ENCODE measurements around the gene CXCR4.

The CXCR4 gene

GRCh38 chr2:136117909-136118818 lies at the start of gene CXCR4:
CXCR4 (minus strand) TSS chr2:136118149; CDS start chr2:136118060, 89 bp downstream.
- Histone ChIP-seq H3K4me1 (ENCODE audit: insufficient read depth, low read length) (peaks cover 10% of the 10 kb centered on the region; the same call in 1 of the 2 replicates), H3K9me3 (ENCODE audit: insufficient read depth, low read depth, low read length) (no peaks in the 10 kb centered on the region), H3K36me3 (ENCODE audit: insufficient read depth, low read depth, low read length) (peaks cover 9% of the 10 kb centered on the region; the same call in 1 of the 2 replicates), H3K27ac (ENCODE audit: low read length) (no peak within 1 kb of the TSS), H3K9ac (ENCODE audit: low read depth, low read length) (peak within 1 kb of the TSS; percentile 49; the same call in 1 of the 2 replicates), H3K4me3 (ENCODE audit: low read length) (peak within 1 kb of the TSS; percentile 79), H3K27me3 (ENCODE audit: insufficient read depth, low read length) (peaks cover 74% of the 10 kb centered on the region)

GRCh38 chr2:136164280-136164776 lies 46.4 kb upstream of the CXCR4 start:
- Histone ChIP-seq H3K36me3 (ENCODE audit: insufficient read depth, low read depth, low read length) (no peaks in the 10 kb centered on the region), H3K4me1 (ENCODE audit: insufficient read depth, low read length) (no peaks in the 10 kb centered on the region), H3K9me3 (ENCODE audit: insufficient read depth, low read depth, low read length) (no peaks in the 10 kb centered on the region), H3K4me3 (ENCODE audit: low read length) (no peak overlapping the region), H3K27ac (ENCODE audit: low read length) (no peak overlapping the region), H3K9ac (ENCODE audit: low read depth, low read length) (no peak overlapping the region), H3K27me3 (ENCODE audit: insufficient read depth, low read length) (no peaks in the 10 kb centered on the region)

GRCh38 chr2:136162438-136162837 lies 44.5 kb upstream of the CXCR4 start:
- H3K27ac ChIP-seq (ENCODE audit: low read length) = no peak overlapping the region
- H3K9ac ChIP-seq (ENCODE audit: low read depth, low read length) = no peak overlapping the region
- no peak overlapping the region for H3K4me3 ChIP-seq (ENCODE audit: low read length)
- H3K9me3 ChIP-seq (ENCODE audit: insufficient read depth, low read depth, low read length) = no peaks in the 10 kb centered on the region
- no peaks in the 10 kb centered on the region for H3K4me1 ChIP-seq (ENCODE audit: insufficient read depth, low read length)
- no peaks in the 10 kb centered on the region for H3K27me3 ChIP-seq (ENCODE audit: insufficient read depth, low read length)
- no peaks in the 10 kb centered on the region for H3K36me3 ChIP-seq (ENCODE audit: insufficient read depth, low read depth, low read length)

- H3K9me3 ChIP-seq (ENCODE audit: insufficient read depth, low read depth, low read length) = no peaks in the 10 kb centered on the region
- H3K27me3 ChIP-seq (ENCODE audit: insufficient read depth, low read length) = no peaks in the 10 kb centered on the region
Observed at GRCh38 chr2:136156411-136156810, 38.5 kb upstream of the CXCR4 start.

GRCh38 chr2:136154384-136154783 lies 36.4 kb upstream of the CXCR4 start:
- H3K27me3 ChIP-seq (ENCODE audit: insufficient read depth, low read length) = no peaks in the 10 kb centered on the region
- H3K27ac ChIP-seq (ENCODE audit: low read length) = no peak overlapping the region
- no peak overlapping the region for H3K9ac ChIP-seq (ENCODE audit: low read depth, low read length)
- H3K9me3 ChIP-seq (ENCODE audit: insufficient read depth, low read depth, low read length) = no peaks in the 10 kb centered on the region
- no peaks in the 10 kb centered on the region for H3K36me3 ChIP-seq (ENCODE audit: insufficient read depth, low read depth, low read length)
- no peaks in the 10 kb centered on the region for H3K4me1 ChIP-seq (ENCODE audit: insufficient read depth, low read length)
- no peak overlapping the region for H3K4me3 ChIP-seq (ENCODE audit: low read length)

More at GRCh38 chr2:136156411-136156810, 38.5 kb upstream of the CXCR4 start:
- Histone ChIP-seq H3K27ac (ENCODE audit: low read length) (no peak overlapping the region), H3K4me1 (ENCODE audit: insufficient read depth, low read length) (no peaks in the 10 kb centered on the region), H3K4me3 (ENCODE audit: low read length) (no peak overlapping the region), H3K9ac (ENCODE audit: low read depth, low read length) (no peak overlapping the region), H3K36me3 (ENCODE audit: insufficient read depth, low read depth, low read length) (no peaks in the 10 kb centered on the region)

GRCh38 chr2:136151021-136151971 lies 33.3 kb upstream of the CXCR4 start:
- Histone ChIP-seq H3K4me3 (ENCODE audit: low read length) (no peak overlapping the region), H3K36me3 (ENCODE audit: insufficient read depth, low read depth, low read length) (no peaks in the 10 kb centered on the region), H3K9ac (ENCODE audit: low read depth, low read length) (no peak overlapping the region), H3K9me3 (ENCODE audit: insufficient read depth, low read depth, low read length) (no peaks in the 10 kb centered on the region), H3K27ac (ENCODE audit: low read length) (no peak overlapping the region), H3K27me3 (ENCODE audit: insufficient read depth, low read length) (no peaks in the 10 kb centered on the region), H3K4me1 (ENCODE audit: insufficient read depth, low read length) (no peaks in the 10 kb centered on the region)

GRCh38 chr2:136149011-136149410 lies 31.1 kb upstream of the CXCR4 start:
- Histone ChIP-seq H3K4me3 (ENCODE audit: low read length) (no peak overlapping the region), H3K36me3 (ENCODE audit: insufficient read depth, low read depth, low read length) (no peaks in the 10 kb centered on the region), H3K27me3 (ENCODE audit: insufficient read depth, low read length) (no peaks in the 10 kb centered on the region), H3K4me1 (ENCODE audit: insufficient read depth, low read length) (no peaks in the 10 kb centered on the region), H3K9ac (ENCODE audit: low read depth, low read length) (no peak overlapping the region), H3K9me3 (ENCODE audit: insufficient read depth, low read depth, low read length) (no peaks in the 10 kb centered on the region), H3K27ac (ENCODE audit: low read length) (no peak overlapping the region)

GRCh38 chr2:136146564-136146963 lies 28.6 kb upstream of the CXCR4 start:
- Histone ChIP-seq H3K27me3 (ENCODE audit: insufficient read depth, low read length) (no peaks in the 10 kb centered on the region), H3K9me3 (ENCODE audit: insufficient read depth, low read depth, low read length) (no peaks in the 10 kb centered on the region), H3K4me1 (ENCODE audit: insufficient read depth, low read length) (peaks cover 7% of the 10 kb centered on the region; the same call in 1 of the 2 replicates), H3K9ac (ENCODE audit: low read depth, low read length) (no peak overlapping the region), H3K36me3 (ENCODE audit: insufficient read depth, low read depth, low read length) (no peaks in the 10 kb centered on the region), H3K4me3 (ENCODE audit: low read length) (no peak overlapping the region), H3K27ac (ENCODE audit: low read length) (no peak overlapping the region)

GRCh38 chr2:136143603-136144451 lies 25.9 kb upstream of the CXCR4 start:
- H3K27ac ChIP-seq (ENCODE audit: low read length) = no peak overlapping the region
- H3K4me3 ChIP-seq (ENCODE audit: low read length) = no peak overlapping the region
- peaks cover 10% of the 10 kb centered on the region; the same call in 1 of the 2 replicates for H3K4me1 ChIP-seq (ENCODE audit: insufficient read depth, low read length)
- no peaks in the 10 kb centered on the region for H3K27me3 ChIP-seq (ENCODE audit: insufficient read depth, low read length)
- H3K9me3 ChIP-seq (ENCODE audit: insufficient read depth, low read depth, low read length) = no peaks in the 10 kb centered on the region
- no peaks in the 10 kb centered on the region for H3K36me3 ChIP-seq (ENCODE audit: insufficient read depth, low read depth, low read length)
- H3K9ac ChIP-seq (ENCODE audit: low read depth, low read length) = no peak overlapping the region

- no peaks in the 10 kb centered on the region for H3K36me3 ChIP-seq (ENCODE audit: insufficient read depth, low read depth, low read length)
- H3K4me3 ChIP-seq (ENCODE audit: low read length) = no peak overlapping the region
- no peak overlapping the region for H3K27ac ChIP-seq (ENCODE audit: low read length)
- H3K9me3 ChIP-seq (ENCODE audit: insufficient read depth, low read depth, low read length) = no peaks in the 10 kb centered on the region
- H3K27me3 ChIP-seq (ENCODE audit: insufficient read depth, low read length) = no peaks in the 10 kb centered on the region
- peaks cover 10% of the 10 kb centered on the region; the same call in 1 of the 2 replicates for H3K4me1 ChIP-seq (ENCODE audit: insufficient read depth, low read length)
- H3K9ac ChIP-seq (ENCODE audit: low read depth, low read length) = no peak overlapping the region
Observed at GRCh38 chr2:136141510-136142149, 23.7 kb upstream of the CXCR4 start.

Data from iPS-20b (cell line).